Hindlimb muscle (tissue), 1 donor: ENCODE measurements around the gene IL22RA1. TPM values are rescaled to one million over a fixed set of nuclear protein-coding genes. Genes with fewer than 3 reads are reported as not detected.

Experiments
- DNase-seq: peaks from one replicate; pipeline ENCODE4 v3.0.0-alpha.2; 2013
- polyA plus RNA-seq: library from polyadenylated mRNA; unstranded; fragments of 120-200 nt; gene quantifications from one replicate; pipeline ENCODE4 v1.2.1, GENCODE V29; 2013; ENCODE audit not compliant: insufficient read length

Gene IL22RA1
- polyA plus RNA-seq, 1 donor = not detected

DNA sequence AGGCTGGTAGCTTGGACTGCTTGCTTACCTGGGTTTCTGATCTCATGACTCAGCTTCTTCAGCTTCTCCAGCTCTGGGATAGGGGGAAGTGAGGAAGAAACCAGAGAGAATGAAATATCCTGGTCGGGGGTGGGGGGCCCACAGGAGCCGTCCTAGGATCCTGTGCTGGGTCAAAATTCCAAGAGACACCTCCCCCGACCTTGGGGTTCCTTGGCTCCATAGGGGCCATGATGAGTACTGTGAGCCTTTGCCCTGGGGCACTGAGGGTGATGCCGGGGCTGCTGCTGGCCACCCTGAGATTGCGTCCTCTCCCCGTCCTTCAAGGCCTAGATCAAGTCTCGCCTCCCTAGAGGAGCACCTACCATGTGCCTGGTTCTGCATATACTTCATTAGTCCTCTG lies 71.0 kb downstream of the IL22RA1 start:
- no peak for DNase-seq

DNA sequence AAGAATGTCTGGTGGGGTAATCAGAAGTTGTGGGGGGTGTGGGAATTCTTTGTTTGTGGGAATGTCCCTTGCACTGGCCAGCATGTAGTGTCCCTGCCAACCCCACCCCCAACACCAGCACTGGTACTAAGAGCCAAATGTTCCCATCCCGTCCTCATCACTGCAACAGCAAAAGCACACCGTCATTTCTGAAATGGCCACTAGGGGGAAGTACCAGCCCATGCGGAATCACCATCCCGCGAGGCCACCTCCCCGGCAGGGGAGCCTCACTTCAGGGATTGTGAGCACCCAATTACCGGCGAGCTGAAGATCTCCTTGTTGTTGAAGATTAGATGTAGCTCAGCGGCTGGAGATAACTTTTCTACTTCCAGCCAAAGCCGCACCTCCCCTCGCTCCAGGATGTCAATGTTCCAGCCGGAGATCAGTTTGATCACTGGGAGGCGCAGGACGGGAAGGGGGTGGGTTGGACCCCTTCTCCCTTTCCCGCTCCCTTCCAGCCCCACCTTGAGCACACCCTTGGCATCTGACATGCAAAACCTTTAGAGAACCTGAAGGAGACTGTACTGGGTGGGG lies 72.0 kb downstream of the IL22RA1 start:
- DNase-seq = peak; percentile 67

DNA sequence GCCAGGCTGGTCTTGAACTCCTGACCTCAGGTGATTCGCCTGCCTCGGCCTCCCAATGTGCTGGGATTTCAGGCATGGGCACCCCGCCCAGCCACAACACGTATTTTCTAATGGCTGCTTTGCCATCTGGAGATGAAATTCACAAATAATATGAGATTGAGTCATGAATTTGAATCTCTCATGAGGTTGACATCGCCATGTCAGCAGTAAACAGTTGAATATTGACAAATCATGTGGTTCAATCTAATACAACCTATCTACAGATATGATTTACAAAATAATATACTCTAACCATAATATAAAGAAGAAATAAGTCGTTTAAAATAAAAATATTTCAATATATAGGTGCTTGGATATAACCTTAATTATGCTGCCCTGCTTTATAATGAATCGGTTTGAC lies 73.1 kb downstream of the IL22RA1 start:
- no peak for DNase-seq

Other genes with a start within 250 kb of the IL22RA1 start
- gene CNR2, start 229.8 kb downstream of the IL22RA1 start, polyA plus RNA-seq = 0.05 TPM
- 101 TPM for gene PNRC2, start 183.3 kb downstream of the IL22RA1 start, polyA plus RNA-seq
- 113 TPM for gene SRSF10, start 162.8 kb downstream of the IL22RA1 start, polyA plus RNA-seq
- 458 TPM for gene MYOM3, start 31.0 kb downstream of the IL22RA1 start, polyA plus RNA-seq
- gene IFNLR1, start 44.1 kb upstream of the IL22RA1 start, polyA plus RNA-seq = 0.12 TPM
- 0.68 TPM for gene GRHL3, start 176.2 kb upstream of the IL22RA1 start, polyA plus RNA-seq